AG04450 (cell line): ENCODE data around the gene TIMP4. TPM values are rescaled to one million over a fixed set of nuclear protein-coding genes. Genes with fewer than 3 reads are reported as not detected.

ENCODE experiments used
- CTCF ChIA-PET: fragments of 300-600, 350-600 bp; formaldehyde crosslinking; extraction: SDS; loops from one replicate; lab custom pipeline; 2022; ENCODE audit warnings: antibody characterized with exemption, inconsistent platforms; lab: Charles Lee
- POLR2A ChIA-PET: fragments of 350-600 bp; formaldehyde crosslinking; extraction: SDS; loops from one replicate; lab custom pipeline; 2021; ENCODE audit warnings: antibody characterized with exemption, inconsistent platforms; lab: Yijun Ruan, JAX
- DNase-seq: peaks from one replicate; pipeline ENCODE4 v3.0.0-alpha.2; 2011; ENCODE audit warnings: low read depth, low spot score
- H3K27ac ChIP-seq: one replicate; pipeline ENCODE4 v1.5.1; 2012; ENCODE audit warnings: low read depth, low read length, control low read depth
- H3K27me3 ChIP-seq: one replicate; pipeline ENCODE4 v1.6.0; 2012; ENCODE audit warnings: low read length; ENCODE audit not compliant: control insufficient read depth, insufficient read depth
- H3K4me3 ChIP-seq: 2 replicates; pipeline ENCODE4 v1.5.1; 2011; ENCODE audit warnings: mild to moderate bottlenecking, low read depth, low read length, control low read depth
- H3K9me3 ChIP-seq: 2 replicates; pipeline ENCODE4 v1.5.1; 2012; ENCODE audit warnings: low read length; ENCODE audit not compliant: control insufficient read depth, insufficient read depth
- CTCF ChIP-seq: IDR thresholded peaks from 2 replicates; pipeline ENCODE4 v1.5.1; 2011; ENCODE audit warnings: low read depth, low read length, control low read depth, inconsistent platforms
- polyA plus RNA-seq: library from polyadenylated mRNA; depleted of rRNA; stranded (reverse); fragments of >200 nt; gene quantifications from 2 replicates; pipeline ENCODE4 v1.2.3, GENCODE V29; 2011

The TIMP4 gene
- polyA plus RNA-seq, 1 experiment, result 3.6 TPM

DNA sequence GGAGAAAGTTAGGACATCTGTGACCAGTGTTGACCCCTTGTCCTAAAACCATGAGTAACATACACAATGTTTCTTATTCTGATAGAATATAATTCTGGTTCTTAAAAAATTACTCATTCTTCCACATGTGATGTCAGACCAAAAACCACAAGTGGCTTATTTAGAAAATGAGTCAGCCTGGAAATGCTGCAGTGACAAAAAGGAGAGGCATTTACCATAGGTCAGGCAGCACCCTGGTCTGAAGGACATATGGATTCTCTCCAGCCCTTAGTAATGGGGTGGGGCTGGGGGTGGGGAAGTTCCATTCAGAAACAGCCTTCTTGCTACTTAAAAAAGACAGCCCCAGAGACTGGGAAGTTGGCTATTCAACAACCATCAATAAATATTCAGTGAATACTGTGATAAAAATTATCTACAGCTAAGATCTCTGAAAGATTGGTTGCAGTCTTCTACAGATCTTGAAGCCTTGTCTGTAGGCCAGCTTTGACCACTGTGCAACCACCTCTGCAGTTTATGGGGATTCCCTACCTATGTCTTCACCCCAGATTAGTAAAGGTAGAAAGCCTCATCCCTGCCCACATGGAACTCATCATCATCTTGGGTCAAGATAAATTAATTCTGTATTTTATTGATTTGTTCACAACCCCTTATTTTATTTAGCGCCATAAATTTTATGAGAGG lies 34.9 kb upstream of the TIMP4 start:
- POLR2A ChIA-PET, result no interaction called here
- CTCF ChIA-PET, result interaction anchor here (1.1 to 1.9 kb wide), 4 partner anchors 18 to 286 kb away, joined by 3 to 8 read pairs (median 4); no protein-coding TSS in a partner anchor
- no peak for TF ChIP-seq CTCF
- no peak overlapping the region for H3K4me3 ChIP-seq
- peak; percentile 97 for DNase-seq
- no peaks in the 10 kb centered on the region for H3K27me3 ChIP-seq
- H3K9me3 ChIP-seq, result no peaks in the 10 kb centered on the region
- H3K27ac ChIP-seq, result peak overlapping the region; percentile 90

- Histone ChIP-seq H3K27me3 (no peaks in the 10 kb centered on the region), H3K27ac (peak overlapping the region; percentile 68), H3K9me3 (no peaks in the 10 kb centered on the region), H3K4me3 (no peak overlapping the region)
- POLR2A ChIA-PET, result no interaction called here
- no peak for DNase-seq
- CTCF ChIA-PET, result interaction anchor here (1.1 to 1.9 kb wide), 4 partner anchors 17 to 287 kb away, joined by 3 to 8 read pairs (median 4); no protein-coding TSS in a partner anchor
- TF ChIP-seq CTCF, result no peak
Observed at GRCh38 chr3:12192655-12193484, 34.2 kb upstream of the TIMP4 start.

- DNase-seq, result no peak
- Histone ChIP-seq H3K27ac (no peak overlapping the region), H3K4me3 (no peak overlapping the region), H3K27me3 (no peaks in the 10 kb centered on the region), H3K9me3 (no peaks in the 10 kb centered on the region)
- POLR2A ChIA-PET, result no interaction called here
- no peak for TF ChIP-seq CTCF
- CTCF ChIA-PET, result interaction anchor here (1.4 to 1.9 kb wide), 3 partner anchors 16 to 75 kb away, joined by 3 to 8 read pairs (median 5); no protein-coding TSS in a partner anchor
Observed at GRCh38 chr3:12192173-12192572, 33.5 kb upstream of the TIMP4 start.

DNA sequence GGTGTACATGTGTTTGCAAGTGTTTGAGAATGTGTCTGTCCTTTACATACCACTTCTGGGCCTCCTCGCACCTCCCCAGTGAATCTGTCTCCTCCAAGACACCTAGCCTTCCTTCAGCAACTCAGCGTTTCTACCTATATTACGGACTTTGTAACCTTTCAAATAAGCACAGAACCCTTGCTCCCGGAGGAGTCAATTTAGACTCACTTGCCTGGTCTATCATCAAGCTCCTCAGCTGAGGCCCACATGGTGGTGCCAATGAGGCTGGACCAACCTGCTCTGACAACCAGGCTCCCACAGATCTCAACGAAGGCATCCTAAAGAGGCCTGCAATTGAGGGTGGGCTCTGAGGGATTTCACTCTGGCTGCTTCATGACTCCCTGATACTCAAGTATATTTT lies 32.8 kb upstream of the TIMP4 start:
- no peak overlapping the region for H3K4me3 ChIP-seq
- H3K9me3 ChIP-seq, result no peaks in the 10 kb centered on the region
- no peaks in the 10 kb centered on the region for H3K27me3 ChIP-seq
- ChIA-PET CTCF (no interaction called here), POLR2A (no interaction called here)
- DNase-seq, result no peak
- no peak for TF ChIP-seq CTCF
- no peak overlapping the region for H3K27ac ChIP-seq
